ENCODE results near the gene ARMH4.

Gene ARMH4

DNA sequence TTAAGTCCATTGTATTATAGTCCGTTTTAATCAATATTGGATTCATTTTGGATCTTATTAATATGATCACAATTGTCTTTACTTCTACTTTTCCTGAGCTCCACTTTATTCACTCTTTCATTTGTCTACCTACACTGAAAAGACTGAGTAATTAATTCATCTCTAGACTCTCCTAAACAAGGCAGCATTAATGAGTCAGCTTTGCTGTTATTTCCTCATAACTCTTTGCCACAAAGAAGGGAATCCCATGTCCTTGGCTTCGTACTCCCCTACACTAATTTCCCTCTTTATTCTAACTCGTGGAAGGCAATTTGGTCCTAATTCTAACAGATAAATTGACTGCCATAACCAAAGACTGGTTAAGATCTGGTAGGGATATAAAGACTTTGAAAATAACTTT is 91.9 kb downstream of the ARMH4 start:
- in situ Hi-C loops (cut with HindIII; ENCODE audit: low sequenced_read_pairs): no loop called here

DNA sequence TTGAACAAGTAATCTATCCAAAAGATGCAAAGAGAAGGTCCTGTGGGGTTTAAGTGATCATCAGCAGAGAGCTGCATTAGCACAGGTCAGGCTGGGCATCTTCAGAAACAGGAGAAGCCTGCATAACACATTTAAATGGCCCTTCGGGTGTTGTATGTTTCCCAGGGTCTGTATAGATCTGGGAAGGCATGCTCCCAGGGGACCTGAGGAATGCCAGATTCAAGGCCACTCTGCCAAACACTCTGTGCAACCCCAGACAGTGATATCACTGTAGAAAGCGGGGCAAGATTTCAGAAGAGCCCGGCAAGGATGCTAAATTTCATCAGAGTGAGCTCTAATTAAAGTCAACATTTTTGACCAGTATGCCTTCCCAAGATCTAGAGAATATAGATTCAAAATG is 92.9 kb downstream of the ARMH4 start:
- in situ Hi-C loops (cut with HindIII; ENCODE audit: low sequenced_read_pairs): no loop called here

DNA sequence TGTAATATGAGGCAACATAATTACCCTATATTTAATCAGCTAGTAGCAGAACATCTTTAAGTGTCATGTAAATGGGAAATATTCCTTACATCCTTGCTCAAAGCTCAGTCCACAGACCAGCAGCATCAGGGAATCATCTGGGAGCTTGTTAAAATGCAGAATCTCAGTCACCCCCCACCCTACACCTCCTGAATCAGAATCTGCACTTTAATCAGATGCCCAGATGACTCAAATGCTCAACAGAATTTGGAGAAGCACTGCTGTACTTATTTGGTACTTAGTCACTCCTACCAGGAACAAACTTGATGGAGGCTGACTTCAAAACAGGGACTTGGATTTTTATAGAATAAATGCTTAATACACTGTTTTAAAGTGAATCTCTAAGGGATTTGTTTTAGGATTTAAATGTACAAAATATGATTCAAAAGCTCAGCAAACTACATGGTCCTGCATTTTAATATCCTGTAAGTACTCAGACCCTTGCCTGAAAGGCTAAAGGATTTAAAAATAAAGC is 96.5 kb downstream of the ARMH4 start:
- in situ Hi-C loops (cut with HindIII; ENCODE audit: low sequenced_read_pairs): no loop called here

DNA sequence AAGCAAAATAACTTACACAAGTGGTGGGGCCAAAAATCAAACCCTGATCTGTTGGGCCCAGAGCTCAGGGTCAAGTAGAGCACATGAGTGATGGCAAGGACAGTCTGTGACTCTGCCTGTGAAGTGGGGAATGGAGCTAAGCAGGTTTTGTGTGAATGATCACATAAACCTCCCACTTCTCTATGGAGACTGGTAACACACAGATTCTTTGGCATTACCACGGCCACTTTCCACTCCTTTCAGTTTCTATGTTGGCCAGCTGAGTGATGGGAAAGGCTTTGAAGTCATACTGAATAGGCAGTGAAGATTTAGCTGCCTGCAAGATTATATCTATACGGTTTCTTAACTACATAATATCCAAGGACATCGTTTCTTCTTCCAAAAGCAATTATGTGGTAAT is 97.9 kb downstream of the ARMH4 start:
- in situ Hi-C loops (cut with HindIII; ENCODE audit: low sequenced_read_pairs): no loop called here

DNA sequence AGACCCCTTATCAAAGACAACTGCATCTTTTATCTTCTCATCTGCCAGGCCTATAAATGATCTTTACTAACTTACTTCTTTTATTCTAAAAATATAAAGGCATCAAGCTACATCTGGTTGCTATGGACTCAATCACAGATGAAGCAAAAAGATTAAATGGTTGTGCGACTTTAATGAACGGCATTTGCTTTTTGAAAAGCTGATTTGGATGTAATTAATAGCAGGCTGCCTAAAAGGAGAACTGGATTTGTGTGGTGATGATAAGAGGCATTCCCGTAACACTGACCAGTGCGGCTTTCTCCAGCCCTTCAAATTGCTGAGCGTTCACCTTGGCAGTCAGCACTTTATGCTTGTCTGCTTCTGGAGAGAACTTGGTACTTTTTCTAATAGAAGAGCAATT is 103.8 kb downstream of the ARMH4 start:
- in situ Hi-C loops (cut with HindIII; ENCODE audit: low sequenced_read_pairs): no loop called here

DNA sequence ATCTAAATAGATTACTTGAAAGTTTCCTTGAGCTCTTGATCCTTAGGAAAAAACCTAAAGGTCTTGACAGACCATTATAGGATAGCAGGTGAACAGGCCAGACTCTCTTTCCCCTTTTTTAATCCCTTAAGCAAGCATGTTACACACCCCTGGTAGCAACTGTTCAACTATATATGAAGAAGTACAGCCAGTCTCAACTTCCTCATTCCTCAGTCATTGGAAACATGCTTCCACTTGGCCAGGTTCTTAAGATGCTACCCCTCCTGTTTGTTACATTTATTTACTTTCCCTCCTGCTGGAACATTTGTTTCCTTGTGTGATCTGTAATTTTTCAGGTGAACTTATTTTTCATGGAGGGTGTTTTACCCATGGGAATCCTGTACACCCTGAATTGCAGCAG is 124.1 kb downstream of the ARMH4 start:
- in situ Hi-C loops (cut with HindIII; ENCODE audit: low sequenced_read_pairs): no loop called here

DNA sequence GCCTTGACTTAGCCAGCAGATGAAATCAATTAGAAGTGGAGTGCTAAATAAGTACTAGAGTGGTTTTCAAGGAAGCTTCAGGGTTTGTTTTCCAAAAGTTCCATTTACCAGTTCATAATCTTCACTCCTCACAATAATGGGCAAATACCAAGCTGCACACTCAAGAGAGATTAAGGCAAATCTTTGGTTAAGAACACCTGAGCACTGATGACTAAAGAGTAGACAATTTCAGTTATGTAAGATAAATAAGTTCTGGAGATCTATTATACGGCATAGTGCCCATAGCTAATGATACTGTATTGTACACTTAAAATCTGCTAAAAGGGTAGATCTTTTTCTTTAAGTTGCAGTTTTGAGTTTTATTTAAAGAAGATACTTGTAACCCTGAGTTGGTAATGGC is 125.0 kb downstream of the ARMH4 start:
- in situ Hi-C loops (cut with HindIII; ENCODE audit: low sequenced_read_pairs): no loop called here

DNA sequence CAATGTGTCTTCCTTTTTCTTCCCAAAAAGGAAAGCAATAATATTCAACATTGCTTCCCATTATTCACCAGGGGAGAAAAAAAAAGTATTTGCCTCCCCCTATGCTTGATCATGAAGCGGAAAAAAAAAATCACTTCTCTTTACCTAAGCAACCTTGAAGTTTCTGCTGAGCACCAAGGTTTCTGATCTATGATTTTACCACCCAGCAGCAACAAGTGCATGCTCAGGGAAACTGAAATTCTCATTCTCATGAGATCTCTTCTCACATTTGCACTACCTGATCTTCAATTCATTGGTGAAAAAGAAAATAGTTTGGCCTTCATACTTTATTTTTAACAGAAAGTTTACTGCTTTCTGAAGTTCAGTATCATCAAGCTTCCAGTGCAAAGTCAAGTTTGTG is 125.8 kb downstream of the ARMH4 start:
- in situ Hi-C loops (cut with HindIII; ENCODE audit: low sequenced_read_pairs): no loop called here

DNA sequence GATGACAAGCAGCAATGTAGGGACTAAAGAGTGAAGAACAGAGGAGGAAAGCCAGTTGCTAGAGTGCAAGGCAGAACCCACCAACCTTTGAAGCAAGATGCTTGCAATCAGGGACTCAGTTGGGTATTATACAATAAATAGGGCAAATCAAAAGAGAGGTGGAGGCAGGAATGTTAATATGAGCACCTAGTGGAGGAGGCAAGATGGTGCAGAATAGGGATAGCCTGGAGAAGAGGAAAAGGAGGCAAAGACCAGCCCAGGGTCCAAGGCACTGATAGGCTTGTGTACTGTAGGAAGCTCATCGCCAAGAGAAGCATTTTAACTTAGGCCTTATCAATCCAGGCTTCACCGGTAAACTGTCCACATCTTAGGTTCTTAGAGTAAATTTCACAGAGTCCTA is 137.2 kb downstream of the ARMH4 start:
- in situ Hi-C loops (cut with HindIII; ENCODE audit: low sequenced_read_pairs): no loop called here

DNA sequence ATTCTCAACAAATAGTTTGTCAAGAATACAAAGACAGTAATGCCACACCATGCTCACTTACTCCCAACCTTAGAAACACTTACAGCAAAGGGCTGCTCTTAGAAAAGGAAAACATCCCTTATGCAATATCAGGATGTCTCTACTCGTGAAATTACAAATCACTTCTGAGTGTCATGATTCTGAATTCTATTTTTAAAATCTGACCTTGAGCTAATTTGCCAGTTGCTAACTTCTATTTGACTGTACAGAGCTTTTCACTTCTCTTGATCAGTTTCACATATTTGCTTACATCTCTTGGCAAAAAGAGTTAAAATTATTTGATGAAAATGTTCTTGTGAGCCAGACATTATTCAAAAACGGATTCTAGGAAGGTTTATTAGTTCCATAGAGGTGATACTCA is 149.4 kb downstream of the ARMH4 start:
- in situ Hi-C loops (cut with HindIII; ENCODE audit: low sequenced_read_pairs): no loop called here

DNA sequence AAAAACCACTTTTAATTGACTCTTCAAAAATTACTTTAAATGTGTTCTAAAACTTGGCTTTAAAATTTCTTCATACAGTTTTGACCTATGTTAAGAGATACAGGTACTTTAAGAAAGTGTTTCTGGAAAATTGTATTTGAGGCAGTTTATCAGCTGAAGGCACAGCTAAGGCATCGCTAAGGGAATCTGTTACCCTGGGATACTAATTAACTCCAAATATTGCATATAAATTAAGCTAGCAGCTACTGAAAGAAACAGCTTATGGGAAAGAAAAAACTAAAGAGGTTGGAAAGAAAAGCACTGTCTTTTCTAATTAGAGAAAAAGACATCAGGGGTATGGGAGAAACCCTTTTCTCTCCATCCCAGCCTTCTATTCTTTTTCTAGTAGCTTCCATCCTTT is 152.0 kb downstream of the ARMH4 start:
- in situ Hi-C loops (cut with HindIII; ENCODE audit: low sequenced_read_pairs): no loop called here

DNA sequence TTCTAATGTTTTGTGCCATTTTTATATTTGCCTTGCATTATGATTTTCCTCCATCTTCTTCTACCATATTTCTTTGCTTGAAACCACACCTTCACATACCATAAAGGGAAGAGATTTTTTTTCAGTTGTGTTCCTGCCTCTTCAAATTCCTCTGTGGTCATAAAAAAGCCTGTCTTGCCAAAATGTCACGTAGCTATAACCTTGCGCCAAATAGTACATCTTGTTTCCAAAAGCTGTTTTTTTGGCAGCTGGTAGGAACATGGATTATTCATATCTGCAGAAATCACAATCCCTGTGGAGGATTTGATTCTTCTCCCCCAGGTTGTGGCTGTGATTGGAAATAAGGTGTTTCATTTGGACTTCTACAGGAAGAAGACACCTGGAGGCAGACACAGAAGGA is 152.5 kb downstream of the ARMH4 start:
- in situ Hi-C loops (cut with HindIII; ENCODE audit: low sequenced_read_pairs): no loop called here

DNA sequence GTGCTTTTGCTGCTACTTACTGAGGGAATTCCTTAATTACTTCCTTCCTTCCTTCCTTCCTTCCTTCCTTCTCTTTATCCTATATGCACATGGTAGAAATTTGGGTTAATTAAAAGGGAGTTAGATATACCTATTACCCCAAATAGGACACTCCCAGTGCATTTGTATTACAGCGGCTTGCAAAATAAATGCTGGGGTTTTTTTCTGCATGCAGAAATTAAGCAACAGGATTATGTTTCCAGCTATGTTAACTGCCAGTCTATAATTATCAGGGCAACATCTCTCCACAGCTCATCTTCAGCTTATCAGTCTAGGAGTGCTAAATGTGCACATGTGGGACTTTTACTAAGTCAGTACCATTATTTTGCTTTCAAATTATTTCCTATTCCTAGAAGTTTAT is 153.2 kb downstream of the ARMH4 start:
- in situ Hi-C loops (cut with HindIII; ENCODE audit: low sequenced_read_pairs): no loop called here

DNA sequence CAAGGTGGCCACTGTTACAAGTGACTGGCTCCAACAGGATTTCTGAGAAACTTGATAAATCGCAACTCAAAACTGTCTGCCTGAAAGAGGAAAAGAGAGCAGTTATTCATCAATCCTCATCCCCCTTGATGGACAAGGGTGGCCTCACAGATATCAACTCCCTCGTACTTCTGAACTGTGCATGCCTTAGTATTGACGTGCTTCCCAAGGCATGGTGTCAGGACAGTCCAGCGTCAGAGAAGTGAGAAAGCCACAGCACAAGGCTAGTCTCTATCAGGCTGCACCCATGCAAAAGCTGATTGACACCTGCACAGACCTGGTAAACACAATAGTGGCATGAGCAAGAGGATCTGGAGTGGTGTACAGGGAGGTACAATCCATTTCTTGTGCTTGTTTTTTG is 160.7 kb downstream of the ARMH4 start:
- in situ Hi-C loops (cut with HindIII; ENCODE audit: low sequenced_read_pairs): no loop called here

DNA sequence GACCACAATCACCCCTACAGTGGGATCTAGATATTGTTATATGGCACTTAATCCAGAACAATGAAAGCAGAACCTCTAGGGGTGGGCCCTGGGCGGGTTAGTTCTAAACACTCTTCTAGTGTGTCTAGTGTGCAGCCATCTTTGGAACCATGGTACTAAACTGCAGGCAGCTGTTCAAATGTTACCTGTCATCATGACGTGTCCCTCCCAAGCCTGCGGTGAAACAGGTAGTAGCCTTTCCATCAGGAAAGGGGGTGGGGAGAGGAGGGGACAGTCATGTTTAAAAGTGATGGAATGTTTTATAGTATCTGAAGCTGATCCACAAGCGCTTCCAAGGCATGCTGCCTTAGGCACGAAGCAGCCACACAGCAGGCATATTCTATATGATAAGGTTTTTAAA is 163.6 kb downstream of the ARMH4 start:
- in situ Hi-C loops (cut with HindIII; ENCODE audit: low sequenced_read_pairs): no loop called here

DNA sequence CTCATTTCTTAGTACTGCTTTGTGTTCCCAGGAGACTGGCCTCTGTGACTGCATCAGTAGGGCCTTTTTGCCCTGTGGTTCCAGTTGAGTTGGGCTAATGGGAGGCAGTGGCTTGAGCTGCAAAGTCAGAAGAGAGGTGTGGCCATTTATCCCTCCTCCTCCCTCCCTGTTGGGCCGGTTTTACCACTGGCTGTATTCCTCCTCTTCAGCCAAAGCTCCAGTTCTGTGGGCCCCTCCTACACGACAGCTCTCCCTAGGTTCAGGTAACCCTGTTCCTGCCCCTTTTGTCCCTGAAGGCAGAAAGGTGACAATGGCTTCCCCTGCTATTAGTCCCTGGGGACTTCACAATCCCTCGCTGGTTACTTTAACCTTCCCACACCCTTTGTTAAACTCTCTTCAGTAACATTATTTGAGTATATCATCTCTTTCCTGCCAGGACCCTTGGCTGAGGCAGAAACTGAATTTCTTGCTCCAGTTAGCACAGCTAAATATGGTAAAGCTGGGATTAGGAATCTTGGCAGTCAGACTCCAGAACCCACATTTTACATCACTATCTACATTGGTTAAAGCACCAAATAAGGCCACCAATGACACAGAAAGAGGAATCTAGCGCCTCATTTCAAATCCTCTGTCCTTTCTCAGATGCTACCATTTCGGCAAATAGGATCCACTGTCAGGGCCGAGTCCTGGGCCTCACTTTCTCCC is 164.3 kb downstream of the ARMH4 start:
- in situ Hi-C loops (cut with HindIII; ENCODE audit: low sequenced_read_pairs): no loop called here

DNA sequence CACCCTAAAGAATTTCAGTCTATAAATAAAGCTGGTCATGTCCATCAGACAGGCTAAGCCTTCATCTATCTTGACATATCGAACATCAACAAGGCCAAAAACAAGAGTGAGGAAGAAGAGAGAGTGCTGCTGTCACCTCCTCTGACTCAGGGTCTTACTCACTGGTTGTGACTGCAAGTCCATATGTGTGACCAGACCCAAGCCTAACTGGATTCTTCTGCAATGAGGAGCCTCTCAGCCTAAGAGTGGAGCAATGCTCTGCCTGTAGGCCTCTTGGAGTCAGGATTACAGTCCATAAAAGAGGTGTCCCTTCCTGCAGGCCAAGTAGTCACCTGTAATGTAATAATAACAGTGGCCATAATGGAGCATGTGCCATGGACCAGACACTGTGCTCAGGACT is 165.0 kb downstream of the ARMH4 start:
- in situ Hi-C loops (cut with HindIII; ENCODE audit: low sequenced_read_pairs): no loop called here

DNA sequence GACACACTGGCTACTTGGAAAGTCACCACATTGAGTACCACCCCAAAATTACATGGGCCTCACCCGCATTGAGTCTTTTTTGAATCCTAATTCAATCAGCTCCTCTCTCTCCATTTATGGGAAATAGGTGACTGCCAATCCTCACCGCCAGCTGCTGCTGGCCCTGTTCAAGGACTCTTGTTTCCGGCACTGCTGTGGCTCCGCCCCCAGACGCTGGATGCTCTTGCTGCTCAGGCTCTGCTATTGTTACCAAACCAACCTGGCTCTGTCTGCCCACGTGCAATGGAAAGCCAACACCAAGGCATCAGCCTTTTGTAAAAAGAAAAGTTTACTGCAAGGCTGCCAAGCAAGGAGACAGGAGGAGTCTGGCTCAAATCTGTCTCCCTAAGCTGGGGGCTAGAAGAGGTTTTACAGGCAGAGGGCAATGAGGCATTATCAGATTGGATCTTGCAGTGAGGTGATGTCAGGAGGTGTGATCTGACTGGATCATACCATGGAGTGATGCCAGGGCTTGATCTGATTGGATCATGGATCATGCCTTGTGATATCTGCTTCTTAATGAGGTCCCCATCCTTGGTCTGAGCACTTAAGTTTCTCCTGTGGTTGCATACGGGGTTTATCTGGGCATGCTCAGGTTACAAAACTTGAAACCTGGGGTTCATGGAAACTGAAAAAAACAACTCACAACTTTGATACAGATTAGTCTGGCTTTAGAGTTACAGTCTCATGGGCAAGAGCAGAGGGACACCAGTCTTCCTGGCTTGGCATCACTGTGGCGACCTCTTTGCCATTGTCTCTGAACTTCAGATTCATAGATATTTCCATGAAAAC is 169.0 kb downstream of the ARMH4 start:
- in situ Hi-C loops (cut with HindIII; ENCODE audit: low sequenced_read_pairs): no loop called here

DNA sequence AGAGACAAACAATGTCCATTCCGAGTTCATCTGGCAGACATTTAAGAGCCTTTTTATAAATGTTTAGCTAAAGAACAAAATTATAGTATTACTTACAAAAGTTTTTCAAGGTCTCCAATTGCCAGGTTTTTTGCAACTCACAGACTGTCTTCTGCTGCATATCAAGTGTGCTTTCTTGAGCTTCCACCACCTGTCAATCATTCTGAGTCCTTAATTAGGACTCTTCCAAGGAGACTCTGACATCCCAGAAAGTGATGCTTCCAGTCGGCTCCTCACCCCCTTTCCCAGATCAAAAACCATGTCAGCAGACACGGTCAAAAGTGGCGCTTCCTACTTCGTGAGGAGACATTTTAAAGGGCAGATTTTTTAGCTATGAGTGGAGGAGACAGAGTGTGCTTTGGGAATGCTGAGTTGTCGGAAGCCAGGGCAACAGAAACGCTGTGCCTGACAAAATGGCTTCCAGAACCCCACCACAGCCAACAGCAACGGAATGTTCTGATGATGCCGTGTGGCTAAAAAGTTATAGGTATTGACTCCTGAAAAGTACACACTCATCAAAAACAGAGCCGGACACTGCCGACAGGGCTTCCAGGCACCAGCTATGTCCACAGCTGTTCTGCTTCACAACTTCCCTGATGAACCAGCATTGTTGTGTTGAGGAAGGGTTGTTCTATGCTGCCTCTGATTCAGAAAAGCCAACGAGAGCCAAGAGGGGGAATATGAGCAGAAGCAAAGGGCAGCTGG is 170.0 kb downstream of the ARMH4 start:
- in situ Hi-C loops (cut with HindIII; ENCODE audit: low sequenced_read_pairs): no loop called here

DNA sequence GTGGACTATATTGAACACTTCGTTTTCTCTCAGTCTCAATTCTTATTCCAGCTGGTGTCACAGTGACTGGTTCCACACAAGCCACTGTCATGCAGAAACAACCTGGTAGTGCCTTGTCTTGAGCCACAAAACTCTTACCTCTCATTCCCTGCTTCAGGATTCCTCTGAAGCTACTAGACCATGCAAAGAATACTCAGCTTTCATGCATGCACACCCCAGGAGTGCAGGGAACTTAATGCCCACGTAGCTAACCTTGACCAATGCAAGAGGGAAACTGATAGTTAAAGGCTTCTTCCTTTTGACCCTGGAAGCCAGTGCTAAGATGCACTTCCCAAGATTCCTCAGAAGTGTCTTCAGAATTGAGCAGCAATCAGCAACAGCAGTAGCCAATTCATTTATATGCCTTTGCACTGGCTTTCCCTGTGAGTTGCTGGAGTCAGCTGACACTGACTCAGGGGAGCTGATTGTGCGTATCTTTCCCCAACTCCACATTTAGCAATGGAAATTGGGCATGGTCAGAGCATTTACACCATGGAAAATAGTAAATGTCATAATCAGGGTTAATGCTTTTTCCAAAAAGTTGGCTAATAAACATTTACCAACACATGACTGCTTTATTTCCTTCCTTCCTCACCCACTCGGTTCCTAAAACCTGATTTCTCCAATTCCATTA is 172.5 kb downstream of the ARMH4 start:
- in situ Hi-C loops (cut with HindIII; ENCODE audit: low sequenced_read_pairs): no loop called here

DNA sequence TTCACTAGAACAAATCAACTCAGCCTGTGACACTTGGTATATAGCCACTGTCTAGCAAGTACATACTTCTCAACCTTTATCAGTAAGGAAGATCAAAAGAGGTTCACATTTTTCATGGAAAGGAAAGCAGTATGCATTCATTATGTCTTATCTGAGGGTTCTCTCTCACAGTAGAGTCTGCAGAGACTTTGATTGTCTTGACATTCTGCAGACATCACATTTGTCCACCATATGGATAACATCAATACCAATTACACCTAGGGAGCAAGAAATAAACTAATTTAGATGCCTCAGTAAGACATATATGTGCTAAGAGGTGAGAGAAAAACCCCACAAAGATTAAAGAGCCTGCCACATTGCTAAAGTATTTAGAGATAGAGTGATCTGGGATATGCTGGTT is 175.3 kb downstream of the ARMH4 start:
- in situ Hi-C loops (cut with HindIII; ENCODE audit: low sequenced_read_pairs): no loop called here

All from DLD1 (cell line).